Measurements from ENCODE around the gene LDHAL6B. TPM values are rescaled to one million over a fixed set of nuclear protein-coding genes. Genes with fewer than 3 reads are reported as not detected.
"Not testable (repeated sequence)": the region's sequence is repeated elsewhere in the genome, so short reads cannot be mapped to it uniquely, and the experiment has no call there.

The LDHAL6B gene
- polyA plus RNA-seq (2013, experiment 1 of 2; ENCODE audit: insufficient read length) = 0.08 TPM
- polyA plus RNA-seq (2013, experiment 2 of 2; ENCODE audit: insufficient read length) = 0.10 TPM

- no peak for DNase-seq
These were observed at the start of gene LDHAL6B for GRCh38 chr15:59206623-59207183. Gene LDHAL6B, plus strand, starts transcription at chr15:59206843. Its CDS starts 98 bp downstream, at chr15:59206941.

GRCh38 chr15:59157396-59157795 lies 49.2 kb upstream of the LDHAL6B start:
- DNase-seq = no peak

GRCh38 chr15:59157840-59158700 lies 48.6 kb upstream of the LDHAL6B start:
- no peak for DNase-seq

- no peak for DNase-seq
These were observed 48.0 kb upstream of the LDHAL6B start for GRCh38 chr15:59158701-59159034.

GRCh38 chr15:59159210-59159609 lies 47.4 kb upstream of the LDHAL6B start:
- DNase-seq = no peak

GRCh38 chr15:59160880-59161593 lies 45.6 kb upstream of the LDHAL6B start:
- no peak for DNase-seq

- not testable (repeated sequence) for DNase-seq
These were observed 44.6 kb upstream of the LDHAL6B start for GRCh38 chr15:59162080-59162479.

GRCh38 chr15:59165726-59166125 lies 40.9 kb upstream of the LDHAL6B start:
- no peak for DNase-seq

GRCh38 chr15:59166166-59166565 lies 40.5 kb upstream of the LDHAL6B start:
- no peak for DNase-seq

- no peak for DNase-seq
These were observed 39.9 kb upstream of the LDHAL6B start for GRCh38 chr15:59166601-59167265.

GRCh38 chr15:59168536-59168935 lies 38.1 kb upstream of the LDHAL6B start:
- peak; percentile 38 for DNase-seq

- peak; percentile 71 for DNase-seq
These were observed 37.4 kb upstream of the LDHAL6B start for GRCh38 chr15:59169251-59169708.

- peak; percentile 87 for DNase-seq
These were observed 36.2 kb upstream of the LDHAL6B start for GRCh38 chr15:59170295-59171066.

- DNase-seq = no peak
These were observed 35.6 kb upstream of the LDHAL6B start for GRCh38 chr15:59171067-59171397.

GRCh38 chr15:59172289-59172901 lies 34.2 kb upstream of the LDHAL6B start:
- DNase-seq = no peak

- no peak for DNase-seq
These were observed 33.4 kb upstream of the LDHAL6B start for GRCh38 chr15:59173194-59173593.

- no peak for DNase-seq
These were observed 32.4 kb upstream of the LDHAL6B start for GRCh38 chr15:59174151-59174834.

- peak; percentile 67 for DNase-seq
These were observed 31.5 kb upstream of the LDHAL6B start for GRCh38 chr15:59174835-59175831.

GRCh38 chr15:59176653-59177316 lies 29.9 kb upstream of the LDHAL6B start:
- peak; percentile 33 for DNase-seq
